OCI-M1 (cell line): ENCODE results near the gene ZNF621.
A peak's percentile ranks its signal among the peaks of the same experiment; 100 is the strongest.
"Not testable (repeated sequence)": the region's sequence is repeated elsewhere in the genome, so short reads cannot be mapped to it uniquely, and the experiment has no call there.

Experiments used
- DNase-seq: peaks from one replicate; lab custom pipeline; 2025; lab: John Stamatoyannopoulos, UW

ZNF621 gene

DNA sequence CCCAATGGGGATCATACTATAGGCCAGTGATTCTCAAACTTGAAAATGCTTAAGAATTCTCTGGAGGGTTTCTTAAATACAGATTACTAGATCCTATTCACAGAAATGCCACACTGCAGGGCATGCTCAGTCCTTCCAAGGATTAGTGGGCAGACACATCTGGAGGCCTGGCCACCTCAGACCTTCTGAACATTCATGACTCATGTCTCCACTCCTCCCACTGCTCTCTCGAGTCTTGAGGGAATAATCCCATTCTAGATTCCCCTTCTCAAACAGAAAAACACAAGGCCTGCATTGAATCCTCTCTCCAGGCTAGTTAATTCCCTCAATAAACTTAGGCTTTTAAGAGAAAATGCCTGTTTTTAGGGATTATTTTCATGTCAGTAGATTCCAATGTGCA is 22.1 kb downstream of the ZNF621 start:
- peak; percentile 16 for DNase-seq

DNA sequence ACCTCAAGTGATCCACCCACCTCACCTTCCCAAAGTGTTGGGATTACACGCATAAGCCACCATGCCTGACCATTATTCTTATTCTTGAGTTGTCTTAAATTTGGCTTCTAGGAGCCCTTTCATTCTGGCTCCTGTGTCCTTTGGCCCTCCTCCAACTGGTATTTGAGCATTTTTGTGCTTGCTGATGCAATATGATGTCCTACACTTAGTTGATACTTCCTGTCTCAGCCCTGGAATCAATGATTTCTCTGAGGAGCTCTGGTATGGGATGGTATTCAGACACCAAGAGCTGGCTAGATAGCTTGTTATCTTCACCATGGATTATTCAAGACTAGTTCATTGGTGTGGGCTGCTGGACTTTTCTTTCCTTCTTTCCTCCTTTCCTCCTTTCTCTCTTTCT is 25.4 kb downstream of the ZNF621 start:
- peak; percentile 24 for DNase-seq

DNA sequence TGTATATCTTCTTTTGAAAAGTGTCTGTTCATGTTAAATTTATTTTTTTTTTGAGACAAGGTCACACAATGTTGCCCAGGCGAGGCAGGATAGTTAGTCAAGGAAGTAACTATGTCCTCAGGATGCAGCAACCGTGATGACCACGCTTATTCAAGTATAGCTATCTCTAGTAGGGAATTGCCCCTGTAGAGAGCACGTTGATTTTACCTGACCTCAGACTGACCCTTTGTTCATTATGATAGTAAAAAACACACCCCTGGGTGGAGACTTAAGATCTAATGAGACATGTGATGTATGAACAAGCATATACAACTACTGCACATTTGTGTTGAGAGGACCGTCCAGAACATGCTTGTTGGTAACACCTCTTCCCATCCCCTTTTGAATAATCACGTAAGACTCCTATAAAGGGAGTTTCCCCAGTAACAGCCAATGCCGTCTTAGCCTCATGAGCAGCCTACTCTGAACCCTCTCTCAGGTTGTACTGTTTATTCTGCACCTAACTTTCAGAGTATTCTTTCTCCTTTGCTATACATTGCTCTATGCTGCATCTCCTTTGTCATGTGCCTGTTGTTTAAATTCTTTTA is 32.9 kb downstream of the ZNF621 start:
- DNase-seq: no peak

- not testable (repeated sequence) for DNase-seq
These were observed 37.7 kb downstream of the ZNF621 start for GRCh38 chr3:40562482-40562881.

- DNase-seq: not testable (repeated sequence)
These were observed 40.9 kb downstream of the ZNF621 start for GRCh38 chr3:40565629-40566028.

DNA sequence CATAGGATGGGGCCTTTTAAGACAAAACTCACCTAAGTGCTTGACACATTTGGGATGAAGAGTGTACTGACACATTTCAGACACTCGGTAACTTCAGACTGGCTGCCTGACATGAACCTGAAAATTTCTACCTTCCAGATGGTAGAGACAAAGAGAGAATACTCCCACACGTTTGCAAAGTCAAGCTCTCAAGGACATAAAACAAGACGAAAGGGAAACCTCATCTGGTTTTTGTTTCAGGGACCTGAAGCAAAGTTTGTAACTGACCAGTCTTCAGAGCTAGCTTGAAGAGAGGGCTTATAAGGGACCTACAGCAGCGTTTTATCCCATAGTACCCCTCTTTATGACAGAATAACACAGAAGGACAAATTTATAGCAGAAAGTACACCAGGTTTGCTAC is 41.9 kb downstream of the ZNF621 start:
- no peak for DNase-seq

- no peak for DNase-seq
These were observed 47.8 kb downstream of the ZNF621 start for GRCh38 chr3:40572588-40572987.

DNA sequence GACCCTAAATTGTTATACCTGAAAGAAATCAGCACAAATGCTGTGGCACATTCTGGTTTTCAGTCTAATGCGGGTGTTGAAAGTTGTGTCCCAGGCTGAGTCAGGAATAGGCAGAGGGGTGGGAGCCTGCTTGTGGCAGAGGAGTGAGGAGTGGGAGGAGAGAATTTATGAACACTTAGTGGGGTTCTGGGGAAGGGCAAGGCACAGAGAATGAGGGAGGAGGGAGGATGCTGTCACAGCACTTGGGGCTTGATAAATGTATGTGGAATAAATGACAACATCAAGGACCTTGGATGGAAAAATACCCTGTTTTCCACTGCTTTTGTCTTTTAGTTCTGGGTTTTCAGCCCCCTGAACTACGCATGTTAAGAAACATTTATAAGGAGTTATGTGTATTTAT is 49.3 kb downstream of the ZNF621 start:
- DNase-seq: no peak

DNA sequence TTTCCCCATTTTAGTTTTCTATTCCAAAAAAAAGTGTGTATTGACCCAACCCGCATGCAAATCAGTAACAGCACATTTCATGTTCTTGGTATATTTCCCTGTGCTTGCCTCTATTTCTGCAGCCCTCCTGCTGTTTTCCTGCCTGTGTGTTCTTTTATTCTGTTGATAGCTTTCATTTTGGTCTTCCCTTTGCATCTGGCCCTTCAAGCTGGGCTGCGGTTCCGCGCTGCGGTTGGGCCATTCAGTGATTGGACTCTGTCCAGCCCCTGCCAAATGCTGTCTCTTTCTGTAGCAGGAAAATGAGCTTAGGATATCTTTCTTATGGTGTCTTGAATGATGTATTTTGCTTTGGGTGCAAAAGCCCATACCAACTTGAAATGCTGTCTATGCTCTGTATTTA is 49.9 kb downstream of the ZNF621 start:
- peak; percentile 67 for DNase-seq

DNA sequence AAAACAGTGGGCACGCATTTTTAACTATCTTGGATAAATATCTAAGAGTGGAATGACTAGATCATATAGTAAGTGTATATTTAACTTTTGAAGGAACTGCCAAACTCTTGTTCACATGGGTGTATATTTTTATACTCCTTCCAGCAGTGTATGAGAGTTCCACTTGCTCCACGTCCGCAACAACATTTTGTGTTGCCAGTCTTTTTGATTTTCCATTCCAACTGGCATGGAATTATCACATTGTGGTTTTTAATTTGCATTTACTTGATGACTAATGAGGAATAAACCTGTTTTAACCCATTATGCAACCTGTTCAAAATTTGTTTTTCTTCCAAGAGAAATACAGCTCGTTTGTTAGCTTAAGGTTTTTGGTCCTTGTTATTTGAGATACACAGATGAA is 51.6 kb downstream of the ZNF621 start:
- DNase-seq: no peak

GRCh38 chr3:40580494-40581091 is 55.8 kb downstream of the ZNF621 start:
- DNase-seq: peak; percentile 81

DNA sequence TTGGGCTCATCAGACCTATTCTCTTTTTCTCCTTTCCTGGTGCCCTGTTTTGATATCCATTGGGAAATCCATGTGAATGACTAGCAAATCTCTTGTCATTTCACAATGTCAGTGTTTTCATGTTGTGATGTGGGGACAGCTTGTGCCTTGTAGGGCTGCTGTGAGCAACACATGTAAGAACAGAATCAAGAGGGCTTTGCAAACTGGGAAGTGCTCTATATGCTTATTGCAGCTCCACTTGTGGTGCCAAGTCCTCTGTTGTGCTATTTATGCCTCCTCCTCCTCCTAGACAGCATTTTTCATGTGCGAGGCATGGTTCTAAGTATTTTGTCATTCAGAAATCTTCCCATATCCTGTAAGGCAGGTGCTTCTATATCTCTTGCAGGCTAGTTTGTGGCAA is 56.4 kb downstream of the ZNF621 start:
- DNase-seq: no peak

- no peak for DNase-seq
These were observed 57.8 kb downstream of the ZNF621 start for GRCh38 chr3:40582401-40583027.

DNA sequence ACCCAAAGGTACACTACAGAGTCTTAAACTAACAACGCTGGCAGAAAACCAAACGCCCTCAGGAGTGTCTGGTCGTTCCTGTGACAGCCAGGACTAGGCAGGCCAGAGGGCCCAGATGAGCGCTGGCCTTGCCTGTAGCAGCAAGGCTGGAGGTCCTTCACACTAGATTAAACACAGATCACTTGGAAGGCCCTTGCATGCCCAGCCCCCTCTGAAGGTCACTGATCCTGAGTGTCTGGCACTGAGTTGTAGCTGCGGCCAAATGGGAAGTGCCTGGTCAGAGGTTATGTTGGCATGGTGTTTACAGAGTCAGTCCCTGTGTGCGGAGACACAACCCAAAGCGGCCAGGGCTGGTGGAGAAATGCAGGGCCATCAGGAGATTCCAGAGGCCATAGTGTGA is 58.9 kb downstream of the ZNF621 start:
- no peak for DNase-seq

- DNase-seq: peak; percentile 88
These were observed 59.9 kb downstream of the ZNF621 start for GRCh38 chr3:40584625-40585189.

DNA sequence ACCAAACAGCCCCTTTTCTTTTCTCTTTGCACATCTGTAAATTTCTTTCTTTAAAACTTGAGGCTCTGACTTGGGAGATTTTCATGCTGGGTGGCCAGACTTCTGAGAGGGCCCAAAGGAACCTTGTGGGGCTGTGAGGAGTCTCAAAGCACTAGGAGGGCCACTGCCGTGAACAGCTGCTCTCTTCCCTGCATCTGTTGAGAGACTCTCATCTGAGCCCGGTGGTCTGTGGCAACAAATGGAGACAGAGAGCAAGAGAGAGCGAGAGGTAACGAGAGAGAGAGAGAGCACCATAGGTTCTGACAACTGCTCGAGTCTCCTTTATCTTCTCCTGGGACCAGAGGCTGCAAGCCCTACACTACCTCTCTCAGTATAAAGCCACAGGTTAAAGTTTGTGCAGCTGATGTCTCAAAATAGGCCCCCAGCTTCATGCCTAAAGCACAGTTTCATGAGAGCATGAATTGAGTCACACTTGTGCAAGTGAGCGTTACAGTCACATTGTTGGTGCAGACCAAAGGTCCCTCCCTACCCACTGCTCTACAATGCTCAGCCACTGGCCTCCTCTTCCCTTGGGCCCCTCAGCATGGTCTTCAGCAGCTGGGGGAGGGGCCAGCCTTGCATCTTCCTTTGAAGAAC is 60.7 kb downstream of the ZNF621 start:
- DNase-seq: no peak

GRCh38 chr3:40586901-40587300 is 62.1 kb downstream of the ZNF621 start:
- DNase-seq: no peak

- no peak for DNase-seq
These were observed 63.6 kb downstream of the ZNF621 start for GRCh38 chr3:40588406-40588805.
